ENCODE measurements around the gene NPAS2.

NPAS2 gene

DNA sequence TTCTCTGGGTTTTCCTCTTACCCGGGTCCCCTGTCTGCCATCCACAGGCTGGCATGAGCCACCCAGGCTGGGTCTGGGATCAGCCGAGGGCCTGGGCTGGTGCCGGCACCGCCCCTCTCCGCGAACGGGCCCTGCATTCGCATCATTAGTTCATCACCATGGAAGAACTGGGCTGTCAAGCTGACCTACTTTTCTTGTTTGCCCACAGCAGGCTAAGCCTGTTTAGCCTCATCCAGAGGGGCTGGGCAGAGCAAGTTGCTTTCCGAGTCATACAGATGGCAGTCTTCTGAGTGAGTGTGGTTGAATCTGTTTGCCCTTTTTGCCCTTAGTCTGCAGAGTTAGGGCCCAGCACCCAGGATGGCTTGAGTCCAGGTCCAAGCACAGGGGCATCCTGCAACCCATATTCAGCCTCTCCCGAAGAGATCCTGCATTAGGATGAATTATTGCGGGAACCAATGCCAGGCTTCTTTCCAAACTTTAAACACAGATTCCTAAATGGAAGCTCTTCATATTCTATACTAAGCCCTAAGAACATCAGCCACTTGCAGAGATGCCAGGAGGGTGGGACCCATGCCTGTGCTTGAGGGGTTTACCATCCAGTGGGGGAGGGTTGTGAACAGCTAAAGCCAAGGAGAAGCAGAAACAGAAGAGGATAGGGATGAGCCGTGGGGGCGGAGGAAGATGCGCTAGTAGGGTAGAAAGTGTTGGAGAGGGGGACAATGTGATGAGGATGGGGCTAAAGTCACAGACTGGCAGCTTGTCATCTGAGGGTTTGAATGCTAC, 68.0 kb downstream of the NPAS2 start:
- DNase-seq: no peak

DNA sequence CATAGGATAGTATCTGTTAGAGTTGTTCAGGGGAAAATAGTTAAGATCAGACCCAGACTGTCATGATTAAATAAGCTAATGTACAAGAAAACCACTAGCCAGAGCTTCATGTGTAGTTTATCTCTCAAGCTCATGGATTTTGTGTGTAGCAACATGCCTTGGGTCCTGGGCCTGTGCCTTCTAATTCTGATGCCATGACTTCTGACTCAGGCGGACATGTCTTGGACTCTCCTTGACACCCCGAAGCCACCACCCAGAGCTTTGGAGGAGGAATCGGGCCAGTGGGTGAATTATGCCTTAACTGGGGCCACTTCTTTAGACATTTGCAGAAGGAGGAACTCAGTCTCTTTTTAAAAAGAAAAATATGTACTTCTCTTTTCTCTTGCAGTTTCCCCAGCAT, 68.7 kb downstream of the NPAS2 start:
- DNase-seq: no peak

DNA sequence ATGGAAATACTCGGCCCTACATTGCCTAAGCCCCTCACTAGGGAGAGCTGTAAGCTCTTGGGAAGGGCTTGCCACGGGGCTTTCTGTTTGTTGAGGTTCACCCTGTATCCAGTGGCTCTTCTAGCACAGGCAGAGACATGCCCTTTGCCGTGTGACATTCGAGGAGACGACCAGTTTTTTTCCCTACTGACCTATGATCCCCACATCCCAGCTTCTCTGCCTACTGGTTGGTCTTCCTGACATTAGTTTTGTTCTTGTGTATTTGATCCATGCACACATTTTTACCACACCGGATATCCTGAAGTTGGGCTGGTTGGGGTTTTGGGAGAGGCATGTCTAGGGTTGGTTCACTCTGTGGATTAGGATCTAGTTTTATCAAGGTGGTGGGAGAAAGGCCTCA, 69.3 kb downstream of the NPAS2 start:
- no peak for DNase-seq

DNA sequence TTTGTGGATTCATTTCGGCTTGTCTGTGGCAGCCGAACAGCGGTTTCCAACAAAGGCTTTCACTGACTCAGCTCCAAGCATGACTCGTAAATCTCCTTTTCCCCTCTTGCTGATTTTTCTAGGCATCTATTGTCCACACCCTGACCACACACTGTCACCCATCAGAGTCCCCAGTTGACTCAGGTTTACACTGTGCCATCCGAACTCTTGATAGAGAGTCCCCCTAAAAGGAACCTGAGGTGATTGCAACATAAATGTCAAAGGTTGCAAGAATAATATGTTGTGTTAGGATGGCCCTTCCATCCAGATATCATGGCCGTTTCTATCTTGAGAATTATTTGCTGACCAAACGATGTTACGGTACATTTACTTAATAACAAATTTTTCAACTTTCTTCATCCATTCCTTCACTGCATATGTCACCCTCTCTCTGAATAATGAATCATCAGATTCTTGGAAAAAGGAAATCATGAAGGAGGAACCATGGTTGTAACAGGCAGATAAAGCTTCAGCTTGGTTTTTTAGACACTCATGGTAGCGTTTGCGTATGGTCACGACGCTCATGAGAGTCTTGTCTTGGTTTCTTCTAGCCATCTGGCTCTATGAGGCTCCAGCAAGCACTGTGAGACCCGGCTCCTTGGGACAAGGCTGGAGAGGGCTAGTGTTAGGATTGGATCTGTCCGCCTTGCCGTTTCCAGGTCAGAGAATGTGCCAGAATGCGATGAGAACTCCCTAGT, 72.1 kb downstream of the NPAS2 start:
- DNase-seq: no peak

DNA sequence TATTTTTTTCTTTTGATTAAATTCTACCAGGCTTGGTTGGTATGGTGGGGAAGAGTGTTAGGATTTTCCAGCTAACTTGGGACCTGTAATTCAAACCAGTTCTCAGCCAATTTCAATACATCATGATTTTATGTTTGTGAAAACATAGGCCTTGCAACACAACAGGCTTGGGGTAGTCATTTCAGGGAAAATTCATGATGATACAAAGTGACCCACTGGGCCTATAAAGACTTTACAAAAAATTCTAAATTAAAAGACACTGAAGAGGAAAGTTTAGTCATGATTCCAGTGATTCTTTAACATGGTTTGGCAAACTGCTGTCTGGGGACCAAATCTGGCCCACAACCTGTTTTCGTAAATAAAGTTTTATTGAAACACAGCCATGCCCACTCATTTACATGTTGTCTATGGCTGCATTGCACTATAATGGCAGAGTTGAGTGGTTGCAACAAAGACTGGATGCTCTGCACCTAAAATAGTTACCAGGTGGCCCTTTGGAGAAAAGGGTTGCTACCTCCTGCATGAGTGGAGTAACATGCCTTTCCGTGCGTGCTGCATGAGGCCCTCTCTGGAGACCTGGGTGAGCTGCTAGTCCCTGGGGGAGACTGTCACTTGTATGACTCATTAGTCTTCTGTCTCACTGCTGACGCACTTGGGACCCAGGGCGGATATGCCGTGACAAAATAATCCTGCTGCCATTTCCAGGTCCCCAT, 73.6 kb downstream of the NPAS2 start:
- DNase-seq: no peak

DNA sequence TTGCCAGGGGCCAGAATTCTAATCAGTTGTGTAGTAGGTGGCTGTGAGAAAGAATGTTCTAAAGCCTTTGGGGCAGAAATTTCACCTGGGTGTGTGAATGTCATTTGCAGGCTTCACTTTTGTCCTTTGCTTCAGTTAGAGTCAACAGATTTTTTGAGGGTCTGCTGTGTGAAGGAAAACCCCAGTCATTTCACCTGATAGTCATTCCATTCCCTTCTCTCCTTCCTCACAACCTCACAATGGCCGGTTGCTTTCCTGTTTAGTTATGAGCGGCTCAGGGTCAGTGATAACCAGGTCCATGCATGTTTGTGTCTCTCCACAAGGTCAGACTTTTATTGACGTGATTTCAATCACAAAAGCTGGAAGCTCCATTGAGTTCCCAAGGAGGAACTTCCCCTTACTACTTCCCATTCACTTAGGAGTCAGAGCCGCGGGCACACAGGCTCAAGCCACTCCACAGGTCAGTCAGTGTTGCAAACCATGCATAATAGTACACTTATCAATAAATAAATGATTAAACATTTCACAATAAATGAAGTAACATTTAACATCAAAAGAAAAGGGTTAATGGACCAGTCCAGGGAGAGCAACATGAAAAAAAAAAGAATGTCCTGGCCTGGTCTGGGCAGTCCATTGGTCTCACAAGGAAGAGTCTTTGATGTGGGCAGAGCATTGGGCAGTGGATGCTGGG, 74.3 kb downstream of the NPAS2 start:
- no peak for DNase-seq

DNA sequence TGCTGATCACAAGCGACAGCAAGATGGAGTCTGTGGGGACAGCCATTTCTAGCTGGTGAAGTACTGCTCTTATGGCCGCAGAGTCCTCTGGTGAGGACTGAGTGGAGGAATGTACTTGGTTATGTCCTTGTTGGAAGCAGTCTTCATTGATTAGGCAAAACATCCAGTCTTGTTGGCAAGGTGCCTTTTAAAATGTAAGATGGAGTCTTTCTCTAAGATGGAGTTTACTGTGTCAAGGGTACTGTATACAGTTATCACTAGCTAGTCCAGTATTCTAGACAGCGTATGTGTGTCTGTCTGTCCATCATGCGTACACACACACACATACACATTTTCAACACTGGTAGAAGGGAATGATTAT, 74.8 kb downstream of the NPAS2 start:
- DNase-seq: no peak

DNA sequence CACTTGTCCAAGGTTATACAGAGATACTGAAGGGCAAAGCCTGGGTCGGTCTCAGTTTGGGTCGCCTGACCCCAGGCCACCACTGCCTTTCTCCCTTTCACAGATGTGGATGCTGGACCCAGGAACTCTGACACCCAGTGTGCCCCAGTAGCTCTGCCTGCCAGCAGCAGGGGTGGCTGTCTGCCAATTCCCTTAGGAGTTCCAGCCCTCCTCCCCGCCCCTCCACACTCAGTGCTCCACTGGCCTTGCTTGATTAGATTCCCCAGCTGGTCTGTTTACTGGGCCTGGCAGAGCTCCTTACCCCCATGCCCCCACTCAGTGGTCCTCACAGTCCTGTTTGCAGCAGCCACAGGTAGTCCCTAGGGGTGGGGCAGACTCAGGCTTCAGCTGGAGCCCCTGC, 75.5 kb downstream of the NPAS2 start:
- no peak for DNase-seq

DNA sequence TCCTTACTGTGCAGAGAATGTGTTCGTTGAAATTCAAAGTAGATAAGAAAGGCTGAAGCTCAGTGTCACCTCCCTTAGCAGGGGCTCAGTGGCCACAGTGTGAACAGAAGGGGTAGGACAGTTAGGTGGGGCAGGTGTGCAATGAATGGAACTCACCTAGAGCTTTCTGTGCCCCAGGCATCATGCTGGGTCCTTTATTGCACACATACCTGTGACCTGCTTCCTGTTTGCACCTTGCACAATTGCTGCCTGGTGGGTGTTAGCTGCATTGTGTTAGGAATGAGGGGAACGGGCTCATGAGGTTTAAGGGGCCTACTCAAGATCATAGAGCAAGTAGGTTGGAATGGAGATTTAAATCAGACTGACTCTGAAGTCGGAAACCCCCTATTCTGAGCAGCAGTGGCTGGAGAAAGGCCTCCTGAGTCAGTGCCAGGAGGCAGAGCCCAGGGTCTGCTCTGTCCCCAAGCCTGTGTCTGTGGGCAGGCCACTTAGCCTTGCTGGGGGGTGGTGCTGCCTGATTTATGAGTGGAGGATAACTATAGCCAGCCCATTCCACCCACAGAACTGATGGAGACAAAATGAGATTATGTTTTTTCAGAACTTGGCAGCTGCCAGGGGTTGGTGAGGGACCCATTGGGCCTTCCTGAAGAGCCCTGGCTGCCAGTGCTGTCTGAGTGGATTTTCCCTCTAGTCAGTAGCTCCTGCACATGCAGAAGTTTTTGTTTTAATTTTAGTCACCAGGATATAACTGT, 76.2 kb downstream of the NPAS2 start:
- no peak for DNase-seq

DNA sequence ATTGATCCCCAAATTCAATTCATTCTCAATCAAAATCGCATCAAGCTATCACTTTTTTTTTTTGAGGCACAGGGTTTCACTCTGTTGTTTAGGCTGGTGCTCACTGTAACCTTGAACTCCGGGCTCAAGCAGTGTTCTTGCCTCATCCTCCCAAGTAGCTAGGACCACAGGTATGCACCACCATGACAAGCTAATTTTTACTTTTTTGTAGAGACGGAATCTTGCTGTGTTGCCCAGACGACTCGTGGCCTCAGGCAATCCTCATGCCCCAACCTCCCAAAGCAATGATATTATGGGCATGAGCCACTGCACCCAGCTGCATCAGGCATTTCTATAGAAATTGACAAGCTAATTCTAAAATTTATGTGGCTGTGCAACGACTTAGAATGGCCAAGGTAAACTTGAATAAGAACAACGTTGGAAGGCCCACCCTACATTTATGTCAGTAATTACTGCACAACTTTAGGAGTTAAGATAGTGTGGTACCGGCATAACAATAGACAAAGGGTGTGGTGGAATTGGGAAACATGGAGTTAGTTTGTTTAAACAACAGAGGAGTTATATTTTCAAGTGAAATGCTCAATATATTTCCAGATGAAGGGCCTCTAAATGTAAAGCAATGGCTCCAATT, 78.2 kb downstream of the NPAS2 start:
- DNase-seq: no peak

DNA sequence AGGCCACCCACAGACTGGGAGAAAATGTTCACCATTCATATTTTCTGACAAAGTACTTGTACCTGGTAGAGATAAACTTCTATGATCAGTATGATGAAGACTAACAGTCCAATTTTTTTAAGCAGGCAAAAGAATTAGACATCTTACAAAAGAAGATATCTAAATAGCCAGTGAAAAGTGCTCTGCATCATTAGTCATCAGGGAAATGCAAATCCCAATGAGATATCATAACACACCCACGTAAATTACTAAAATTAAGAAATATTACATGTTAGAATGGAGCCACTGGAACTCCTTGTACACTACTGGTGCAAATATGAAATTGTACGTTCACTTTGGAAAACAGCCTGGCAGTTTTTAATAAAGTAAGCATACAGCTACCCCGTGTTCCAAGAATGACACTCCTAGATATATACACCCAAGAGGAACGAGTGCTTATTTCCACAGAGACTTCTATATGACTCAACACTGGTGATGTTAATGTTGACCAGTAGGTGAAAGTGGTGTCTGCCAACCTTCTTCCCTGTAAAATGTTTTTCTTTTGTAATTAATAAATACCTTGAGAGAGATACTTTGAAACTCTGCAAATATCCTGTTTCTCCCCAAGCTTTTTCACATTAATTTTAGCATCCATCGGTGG, 80.3 kb downstream of the NPAS2 start:
- no peak for DNase-seq

DNA sequence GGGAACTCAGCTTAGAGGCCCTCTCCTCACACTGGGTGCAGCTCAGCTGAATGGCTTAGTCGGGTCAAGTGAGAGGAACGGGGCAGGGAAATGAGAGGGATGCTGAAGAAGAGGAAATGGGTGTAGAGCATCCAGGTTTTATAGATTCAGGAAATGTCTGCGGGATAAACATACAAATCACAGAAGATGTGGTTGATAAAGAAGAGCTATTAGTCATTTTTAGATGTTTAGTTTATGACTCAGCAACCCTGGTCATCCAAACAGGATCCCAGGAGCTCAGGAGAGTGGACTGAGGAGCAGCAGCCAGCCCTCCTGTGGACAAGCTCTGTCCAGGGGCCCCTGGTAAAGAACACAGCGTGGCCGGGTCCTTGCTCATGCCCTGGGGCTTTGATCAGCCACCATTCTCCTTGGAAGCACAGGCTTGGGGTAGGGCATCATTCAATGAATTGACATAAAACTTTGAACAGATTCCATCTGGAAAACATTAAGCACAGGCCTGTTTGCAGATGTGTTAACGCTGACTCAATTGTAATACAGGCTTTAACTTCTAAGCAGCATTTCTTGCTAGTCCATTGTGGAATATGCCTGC, 83.0 kb downstream of the NPAS2 start:
- no peak for DNase-seq

DNA sequence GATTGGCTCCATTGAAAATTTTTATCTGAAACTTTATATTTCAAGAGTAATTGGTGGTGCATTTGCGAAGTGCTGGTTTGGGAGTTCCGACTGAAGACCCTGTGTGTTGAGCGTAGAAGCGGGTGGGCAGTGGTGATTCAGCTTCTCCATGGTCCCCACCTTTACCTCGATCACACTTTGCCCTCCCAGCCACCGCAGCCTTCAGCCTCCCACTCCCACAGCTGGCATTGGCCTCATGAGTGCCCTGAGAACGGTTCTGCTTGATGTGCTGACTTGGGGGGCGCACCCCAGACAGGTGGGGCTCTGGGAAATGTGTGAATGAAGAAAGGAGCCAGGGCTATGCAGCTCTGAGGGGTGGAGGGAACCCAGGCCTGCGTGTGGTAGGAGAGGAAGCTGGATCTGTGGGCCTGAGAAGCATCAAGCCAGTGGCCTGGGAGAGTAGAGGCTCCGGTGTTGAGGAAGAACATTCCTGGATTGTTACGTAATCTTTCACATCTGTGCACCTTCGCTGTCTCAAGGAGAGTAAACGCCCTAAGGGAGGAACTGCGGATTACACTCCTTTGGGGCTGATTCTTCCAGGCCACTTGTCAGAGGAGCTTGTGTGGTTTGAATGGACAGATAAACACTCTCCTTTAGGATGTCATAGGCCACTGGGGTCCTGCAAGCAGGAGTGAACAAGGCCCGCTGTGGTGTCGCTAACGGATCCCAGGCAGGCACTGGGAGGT, 83.8 kb downstream of the NPAS2 start:
- no peak for DNase-seq

DNA sequence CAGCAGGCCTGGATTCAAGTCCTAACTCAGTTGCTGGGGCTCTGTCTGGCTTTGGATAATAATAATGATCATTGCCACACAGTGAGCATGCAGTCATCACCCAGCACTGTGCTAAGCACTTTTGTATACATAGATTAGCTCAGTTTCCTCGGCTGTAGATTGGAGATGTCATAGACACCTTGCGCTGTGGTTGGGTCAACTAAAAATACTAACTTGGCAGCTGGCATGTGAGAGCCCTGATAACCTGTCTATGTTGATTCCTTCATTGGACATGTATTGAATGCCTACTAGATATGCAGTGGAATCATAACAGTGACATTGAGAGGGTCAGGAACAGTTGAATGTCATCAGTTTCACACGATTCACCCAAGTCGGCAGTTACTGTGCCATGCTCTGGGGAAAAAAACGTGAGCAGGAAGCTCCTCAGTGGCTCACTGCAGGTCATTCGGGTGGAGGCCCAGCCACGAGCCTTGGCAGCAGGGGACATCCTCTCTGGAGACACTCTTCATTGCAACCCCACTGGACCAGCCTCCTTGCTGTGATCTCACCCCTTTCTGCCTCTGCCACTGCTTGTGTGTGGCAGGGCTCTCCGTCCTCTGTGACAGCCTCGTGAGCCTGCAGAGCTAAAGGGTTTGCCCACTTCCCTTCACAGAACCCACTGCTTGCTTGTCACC, 85.3 kb downstream of the NPAS2 start:
- DNase-seq: no peak

DNA sequence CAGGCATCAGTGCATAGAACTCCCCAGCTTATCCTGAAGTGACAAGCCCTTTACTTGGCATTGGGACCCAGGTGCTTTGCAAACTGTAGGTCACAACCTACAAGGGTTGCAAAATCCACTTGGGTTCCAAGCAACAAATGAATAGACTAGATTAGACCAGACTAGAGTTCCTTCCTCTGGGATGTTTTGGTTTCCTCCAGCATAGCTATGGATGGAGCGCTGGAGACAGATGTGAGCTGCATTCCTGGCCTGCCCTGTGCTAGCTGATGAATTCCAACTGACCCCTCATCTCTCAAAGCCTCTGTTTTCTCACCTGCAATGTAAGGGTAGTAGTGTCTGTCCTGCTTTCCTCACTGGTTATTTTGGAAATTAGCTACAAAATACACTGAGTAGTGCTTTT, 86.2 kb downstream of the NPAS2 start:
- DNase-seq: no peak

DNA sequence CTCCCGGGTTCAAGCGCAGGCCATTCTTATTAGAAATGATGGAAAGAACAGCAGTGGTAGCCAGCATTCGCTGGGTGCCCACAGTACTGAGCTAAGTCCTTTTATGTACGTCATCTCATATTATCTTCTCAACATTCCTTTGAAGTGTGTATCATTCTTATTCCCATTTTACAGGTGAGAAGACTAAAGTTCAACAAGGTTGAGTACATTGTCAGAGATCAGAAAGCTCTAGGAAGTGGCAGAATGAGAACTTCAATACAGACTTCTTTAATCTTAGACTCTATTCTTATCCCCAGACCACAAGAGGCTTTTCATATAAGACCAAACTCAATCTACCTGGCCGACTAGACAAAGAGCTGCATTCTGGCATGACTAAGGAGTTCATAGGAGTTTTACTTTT, 86.7 kb downstream of the NPAS2 start:
- no peak for DNase-seq

DNA sequence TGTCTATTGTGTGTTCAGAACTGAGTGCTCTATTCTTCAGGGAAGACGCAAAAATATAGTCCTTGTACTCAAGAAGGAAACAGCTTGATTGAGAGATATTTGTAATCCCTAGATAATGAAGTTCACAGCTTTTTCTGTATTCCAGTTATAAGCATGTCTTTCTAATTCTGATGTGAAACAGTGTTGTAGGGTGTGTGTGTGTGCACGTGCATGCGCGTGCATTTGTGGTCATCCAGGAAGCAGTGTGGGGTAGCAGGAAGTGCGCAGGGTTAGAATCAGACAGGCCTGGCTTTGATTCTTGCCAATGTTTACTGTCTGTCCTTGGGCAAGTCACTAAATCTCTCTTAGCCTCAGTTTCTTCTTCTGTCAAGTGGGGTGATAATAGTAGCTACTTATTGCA, 87.9 kb downstream of the NPAS2 start:
- DNase-seq: no peak

DNA sequence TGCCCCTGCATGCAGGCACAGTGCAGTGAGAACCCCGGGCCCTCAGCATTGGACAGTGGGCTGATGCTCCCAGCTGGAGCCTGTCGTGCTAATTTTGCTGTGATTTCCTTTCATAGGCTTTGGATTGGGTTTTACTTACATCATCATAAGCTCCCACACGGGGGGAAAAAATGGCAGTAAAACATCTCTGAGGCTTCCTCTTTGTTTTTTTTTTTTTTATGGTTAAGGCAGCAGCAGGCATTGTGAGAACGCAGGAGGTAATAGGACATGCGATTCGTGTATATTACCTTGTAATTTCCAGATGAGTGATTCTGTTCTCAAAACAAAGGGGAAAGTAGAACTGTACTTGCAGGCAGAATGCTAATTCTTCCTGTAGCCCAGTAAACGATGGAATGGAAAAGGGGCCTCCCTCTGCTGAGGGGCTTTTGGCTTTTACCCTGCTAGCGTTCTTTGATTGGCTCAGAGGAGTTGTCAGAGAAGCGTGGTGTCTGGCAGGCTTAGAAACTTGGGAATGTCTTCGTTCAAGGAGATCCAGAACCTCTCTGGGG, 89.7 kb downstream of the NPAS2 start:
- DNase-seq: no peak

DNA sequence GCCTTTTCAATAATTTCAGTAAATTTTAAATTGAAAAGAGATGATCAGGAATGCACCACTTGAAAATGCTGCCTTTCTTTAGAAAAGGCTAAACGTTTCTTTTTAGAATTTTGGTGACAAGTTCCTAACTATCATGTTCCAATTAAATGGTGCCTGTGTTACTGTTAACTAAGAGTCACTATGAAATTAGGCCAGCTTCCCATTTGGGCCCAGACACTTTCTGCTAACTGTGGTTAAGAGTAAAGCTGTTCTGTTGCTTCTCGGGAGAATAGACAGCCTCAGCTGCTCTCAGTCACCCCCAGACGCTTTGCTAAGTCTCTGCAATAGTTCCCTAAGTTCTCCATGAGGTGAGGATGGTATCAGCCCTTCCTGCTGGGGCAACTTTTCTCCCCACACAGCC, 90.2 kb downstream of the NPAS2 start:
- DNase-seq: no peak

DNA sequence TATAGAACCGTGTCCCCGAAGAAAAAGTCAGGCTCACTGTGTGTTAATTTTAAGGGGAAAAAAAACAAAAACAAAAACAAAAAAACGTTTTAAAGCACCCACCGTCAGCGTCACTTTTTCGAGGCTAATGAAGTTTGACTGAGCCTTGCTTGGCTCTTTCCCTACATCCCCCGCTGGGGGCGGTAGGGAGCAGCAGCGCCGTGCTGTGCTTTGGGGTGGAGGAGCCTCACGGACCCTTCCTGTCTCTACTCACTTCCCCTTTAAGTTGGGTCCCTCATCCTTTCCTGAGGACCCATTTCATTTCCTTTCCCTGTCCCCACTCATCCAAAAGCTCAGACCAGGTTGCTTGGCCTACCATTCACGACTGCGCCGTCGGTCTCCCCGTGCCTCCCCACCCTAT, 99.4 kb downstream of the NPAS2 start:
- DNase-seq: no peak
